Loucy (cell line): ENCODE results near the gene CARD6.
A peak's percentile ranks its signal among the peaks of the same experiment; 100 is the strongest.
"Not testable (repeated sequence)": the region's sequence is repeated elsewhere in the genome, so short reads cannot be mapped to it uniquely, and the experiment has no call there.

Source experiments
- H2AFZ ChIP-seq: fragments of 200-600 bp; sonication (generic); 2 replicates; pipeline ENCODE4 v1.6.0; 2016; ENCODE audit warnings: antibody characterized with exemption, mild to moderate bottlenecking, low read length, moderate library complexity
- H3F3A ChIP-seq: fragments of 200-600 bp; 2 replicates; pipeline ENCODE4 v1.6.0; 2016; ENCODE audit warnings: antibody characterized with exemption, low read depth, mild to moderate bottlenecking
- H3K27me3 ChIP-seq: fragments of 200-600 bp; sonication (generic); 2 replicates; pipeline ENCODE4 v1.6.1; 2014; ENCODE audit warnings: low read length, mild to moderate bottlenecking; ENCODE audit not compliant: insufficient read depth, poor library complexity, severe bottlenecking
- H3K36me3 ChIP-seq: fragments of 200-600 bp; sonication (generic); 2 replicates; pipeline ENCODE4 v1.6.1; 2016; ENCODE audit warnings: low read length; ENCODE audit not compliant: insufficient read depth
- H3K4me1 ChIP-seq: fragments of 200-600 bp; sonication (generic); 2 replicates; pipeline ENCODE4 v1.5.1; 2014; ENCODE audit warnings: low read length, mild to moderate bottlenecking; ENCODE audit not compliant: insufficient read depth, poor library complexity, severe bottlenecking
- H3K4me2 ChIP-seq: fragments of 200-600 bp; sonication (generic); 2 replicates; pipeline ENCODE4 v1.6.0; 2014; ENCODE audit warnings: antibody characterized with exemption, low read length, low read depth, mild to moderate bottlenecking; ENCODE audit not compliant: poor library complexity, severe bottlenecking
- H3K4me3 ChIP-seq: fragments of 200-600 bp; sonication (generic); 2 replicates; pipeline ENCODE4 v1.5.1; 2014; ENCODE audit warnings: low read length, mild to moderate bottlenecking, mixed read lengths; ENCODE audit not compliant: poor library complexity, severe bottlenecking
- H3K79me2 ChIP-seq: fragments of 200-600 bp; sonication (generic); 2 replicates; pipeline ENCODE4 v1.6.1; 2014; ENCODE audit warnings: low read length; ENCODE audit not compliant: insufficient read depth
- H3K9ac ChIP-seq: fragments of 200-600 bp; sonication (generic); 2 replicates; pipeline ENCODE4 v1.6.0; 2014; ENCODE audit warnings: mild to moderate bottlenecking, low read depth, low read length, moderate library complexity; ENCODE audit not compliant: poor library complexity, severe bottlenecking
- H3K9me2 ChIP-seq: fragments of 200-600 bp; sonication (generic); replicated peaks from 2 replicates; pipeline ENCODE4 v1.6.1; 2016; ENCODE audit warnings: low read depth, low read length, mixed read lengths
- H3K9me3 ChIP-seq: fragments of 200-600 bp; sonication (generic); 2 replicates; pipeline ENCODE4 v1.6.1; 2014; ENCODE audit warnings: mild to moderate bottlenecking, antibody characterized with exemption, low read length, low read depth; ENCODE audit not compliant: insufficient read depth
- H4K20me1 ChIP-seq: fragments of 200-600 bp; sonication (generic); 2 replicates; pipeline ENCODE4 v1.6.0; 2014; ENCODE audit warnings: antibody characterized with exemption, low read length, mild to moderate bottlenecking; ENCODE audit not compliant: insufficient read depth, poor library complexity, severe bottlenecking
- EZH2phosphoT487 ChIP-seq: fragments of 200-600 bp; IDR thresholded peaks from 2 replicates; pipeline ENCODE4 v1.6.1; 2018; ENCODE audit warnings: antibody characterized with exemption, mild to moderate bottlenecking, moderate library complexity, borderline replicate concordance
- TF ChIP-seq, protein P1 (sequence below): fragments of 200-600 bp; sonication (generic); conservative IDR thresholded peaks from 2 replicates; pipeline ENCODE4 v1.5.1; 2014; ENCODE audit warnings: mild to moderate bottlenecking, antibody characterized with exemption, low read length

The CARD6 gene

DNA sequence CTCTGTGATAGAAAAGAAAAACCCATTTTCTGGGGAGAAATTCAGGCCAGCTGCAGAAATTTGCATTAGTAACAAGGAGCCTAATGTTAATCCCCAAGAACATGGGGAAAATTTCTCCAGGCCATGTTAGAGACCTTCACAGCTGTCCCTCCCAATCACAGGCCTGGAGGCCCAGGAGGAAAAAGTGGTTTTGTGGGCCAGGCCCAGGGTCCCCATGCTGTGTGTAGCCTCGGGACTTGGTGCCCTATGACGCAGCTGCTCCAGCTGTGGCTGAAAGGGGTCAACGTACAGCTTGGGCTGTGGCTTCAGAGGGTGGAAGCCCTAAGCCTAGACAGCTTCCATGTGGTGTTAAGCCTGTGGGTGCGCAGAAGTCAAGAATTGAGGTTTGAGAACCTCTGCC lies 41.1 kb downstream of the CARD6 start:
- H3K4me3 ChIP-seq = no peak overlapping the region
- H3K27me3 ChIP-seq = no peaks in the 10 kb centered on the region
- no peaks in the 10 kb centered on the region for H3K79me2 ChIP-seq
- H3F3A ChIP-seq = no peaks in the 10 kb centered on the region
- no peak overlapping the region for H2AFZ ChIP-seq
- no peaks in the 10 kb centered on the region for H3K4me1 ChIP-seq
- H3K36me3 ChIP-seq = no peaks in the 10 kb centered on the region
- no peaks in the 10 kb centered on the region for H3K9me2 ChIP-seq
- H4K20me1 ChIP-seq = no peaks in the 10 kb centered on the region
- no peak overlapping the region for H3K9ac ChIP-seq
- H3K4me2 ChIP-seq = no peak overlapping the region
- H3K9me3 ChIP-seq = no peaks in the 10 kb centered on the region
- TF ChIP-seq, protein P1, sequence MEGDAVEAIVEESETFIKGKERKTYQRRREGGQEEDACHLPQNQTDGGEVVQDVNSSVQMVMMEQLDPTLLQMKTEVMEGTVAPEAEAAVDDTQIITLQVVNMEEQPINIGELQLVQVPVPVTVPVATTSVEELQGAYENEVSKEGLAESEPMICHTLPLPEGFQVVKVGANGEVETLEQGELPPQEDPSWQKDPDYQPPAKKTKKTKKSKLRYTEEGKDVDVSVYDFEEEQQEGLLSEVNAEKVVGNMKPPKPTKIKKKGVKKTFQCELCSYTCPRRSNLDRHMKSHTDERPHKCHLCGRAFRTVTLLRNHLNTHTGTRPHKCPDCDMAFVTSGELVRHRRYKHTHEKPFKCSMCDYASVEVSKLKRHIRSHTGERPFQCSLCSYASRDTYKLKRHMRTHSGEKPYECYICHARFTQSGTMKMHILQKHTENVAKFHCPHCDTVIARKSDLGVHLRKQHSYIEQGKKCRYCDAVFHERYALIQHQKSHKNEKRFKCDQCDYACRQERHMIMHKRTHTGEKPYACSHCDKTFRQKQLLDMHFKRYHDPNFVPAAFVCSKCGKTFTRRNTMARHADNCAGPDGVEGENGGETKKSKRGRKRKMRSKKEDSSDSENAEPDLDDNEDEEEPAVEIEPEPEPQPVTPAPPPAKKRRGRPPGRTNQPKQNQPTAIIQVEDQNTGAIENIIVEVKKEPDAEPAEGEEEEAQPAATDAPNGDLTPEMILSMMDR = no peak
- no peak for TF ChIP-seq EZH2phosphoT487

DNA sequence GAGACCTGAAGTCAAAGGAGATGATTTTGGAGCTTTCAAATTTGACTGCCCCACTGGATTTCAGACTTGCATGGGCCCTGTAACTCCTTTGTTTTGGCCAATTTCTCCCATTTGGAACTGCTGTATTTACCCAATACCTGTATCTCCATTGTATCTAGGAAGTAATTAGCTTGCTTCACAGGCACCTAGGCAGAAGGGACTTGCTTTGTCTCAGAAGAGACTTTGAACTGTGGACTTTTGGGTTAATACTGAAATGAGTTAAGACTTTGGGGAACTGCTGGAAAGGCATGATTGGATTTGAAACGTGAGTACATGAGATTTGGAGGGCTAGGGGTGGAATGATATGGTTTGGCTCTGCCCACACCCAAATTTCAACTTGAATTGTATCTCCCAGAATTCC lies 41.9 kb downstream of the CARD6 start:
- not testable (repeated sequence) for H3K9me3 ChIP-seq

DNA sequence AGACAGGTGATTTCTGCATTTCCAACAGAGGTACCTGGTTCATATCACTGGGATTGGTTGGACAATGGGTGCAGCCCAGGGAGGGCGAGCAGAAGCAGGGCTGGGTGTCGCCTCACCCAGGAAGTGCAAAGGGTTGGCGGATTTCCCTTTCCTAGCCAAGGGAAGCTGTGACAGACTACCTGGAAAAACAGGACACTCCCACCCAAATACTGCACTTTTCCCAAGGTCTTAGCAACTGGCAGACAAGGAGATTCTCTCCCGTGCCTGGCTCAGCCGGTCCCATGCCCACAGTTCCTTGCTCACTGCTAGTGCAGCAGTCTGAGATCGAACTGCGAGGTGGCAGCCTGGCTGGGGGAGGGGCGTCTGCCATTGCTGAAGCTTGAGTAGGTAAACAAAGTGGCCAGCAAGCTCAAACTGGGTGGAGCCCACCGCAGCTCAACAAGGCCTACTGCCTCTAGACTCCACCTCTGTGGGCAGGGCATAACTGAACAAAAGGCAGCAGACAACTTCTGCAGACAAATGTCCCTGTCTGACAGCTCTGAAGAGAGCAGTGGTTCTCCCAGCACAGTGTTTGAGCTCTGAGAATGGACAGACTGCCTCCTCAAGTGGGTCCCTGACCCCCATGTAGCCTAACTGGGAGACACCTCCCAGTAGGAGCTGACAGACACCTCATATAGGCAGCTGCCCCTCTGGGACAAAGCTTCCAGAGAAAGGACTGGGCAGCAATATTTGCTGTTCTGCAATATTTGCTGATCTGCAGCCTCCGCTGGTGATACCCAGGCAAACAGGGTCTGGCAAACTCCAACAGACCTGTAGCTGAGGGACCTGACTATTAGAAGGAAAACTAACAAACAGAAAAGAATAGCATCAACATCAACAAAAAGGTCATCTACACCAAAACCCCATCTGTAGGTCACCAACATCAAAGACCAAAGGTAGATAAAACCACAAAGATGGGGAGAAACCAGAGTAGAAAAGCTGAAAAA lies 54.6 kb downstream of the CARD6 start:
- not testable (repeated sequence) for H3K4me2 ChIP-seq, H3F3A ChIP-seq, H3K4me3 ChIP-seq, H2AFZ ChIP-seq, H3K9me3 ChIP-seq, H3K27me3 ChIP-seq, H3K36me3 ChIP-seq, H3K9ac ChIP-seq, H3K9me2 ChIP-seq, H3K4me1 ChIP-seq, H4K20me1 ChIP-seq, H3K79me2 ChIP-seq

More for the DNA sequence above, 41.9 kb downstream of the CARD6 start:
- H3K79me2 ChIP-seq, H3K4me3 ChIP-seq, H2AFZ ChIP-seq, H3K9ac ChIP-seq, H3F3A ChIP-seq, H4K20me1 ChIP-seq, H3K4me1 ChIP-seq, H3K36me3 ChIP-seq, H3K4me2 ChIP-seq, H3K27me3 ChIP-seq, H3K9me2 ChIP-seq: not testable (repeated sequence)

DNA sequence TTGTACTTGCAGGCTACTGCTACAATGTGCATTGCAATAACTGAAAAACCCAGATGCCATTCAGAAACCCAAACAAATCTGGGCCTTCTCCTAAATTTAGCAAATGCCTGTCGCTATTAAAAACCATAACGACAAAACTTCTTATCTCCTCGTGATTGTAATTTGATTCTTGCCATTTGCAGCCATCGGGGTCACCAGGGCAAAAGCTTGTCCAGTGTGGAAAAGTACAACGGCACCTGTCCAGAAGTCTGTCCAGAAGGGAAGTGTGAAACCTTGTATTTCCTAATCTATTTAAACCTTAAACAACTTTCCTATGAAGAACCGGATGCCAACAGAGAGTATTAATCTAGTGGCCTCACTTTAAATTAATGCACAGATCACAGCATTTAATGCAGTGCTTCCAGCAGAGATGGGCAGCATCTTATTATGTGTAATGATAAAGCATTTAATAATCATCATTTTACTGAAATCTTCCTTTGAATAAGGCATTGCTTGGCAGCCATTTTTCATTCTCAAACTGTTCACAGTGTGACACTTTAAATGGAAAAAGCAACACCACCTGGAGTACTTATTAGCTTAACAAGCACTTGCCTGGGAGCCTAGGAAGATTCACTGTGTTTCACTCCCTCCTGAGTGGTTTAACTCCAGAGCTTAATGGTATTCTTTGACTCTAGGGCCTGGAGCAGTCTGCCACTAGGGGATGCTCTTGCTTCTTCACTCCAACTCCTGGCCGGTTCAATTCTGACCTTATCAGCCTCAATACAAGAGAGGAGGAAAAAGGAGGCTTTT lies 63.2 kb downstream of the CARD6 start:
- Histone ChIP-seq H3K9me2 (no peaks in the 10 kb centered on the region), H3K4me2 (no peak overlapping the region), H3K27me3 (no peaks in the 10 kb centered on the region), H3K4me1 (no peaks in the 10 kb centered on the region), H2AFZ (no peak overlapping the region), H3K9me3 (no peaks in the 10 kb centered on the region), H3K4me3 (no peak overlapping the region), H3K36me3 (no peaks in the 10 kb centered on the region), H3F3A (no peaks in the 10 kb centered on the region), H4K20me1 (no peaks in the 10 kb centered on the region), H3K79me2 (no peaks in the 10 kb centered on the region), H3K9ac (no peak overlapping the region)
- no peak for TF ChIP-seq EZH2phosphoT487
- TF ChIP-seq, protein P1 = peak; percentile 100
